Parathyroid adenoma (tissue), 2 donors: ENCODE results near the gene KYNU.

ENCODE experiments used
- H2AFZ ChIP-seq: fragments of 300-600 bp; sonication (generic); one replicate; pipeline ENCODE4 v1.7.0; 2017; ENCODE audit warnings: antibody characterized with exemption, mild to moderate bottlenecking
- H3K27ac ChIP-seq: fragments of 300-600 bp; sonication (generic); one replicate; pipeline ENCODE4 v1.7.0; 2017
- H3K27me3 ChIP-seq: fragments of 300-600 bp; sonication (generic); one replicate; pipeline ENCODE4 v1.7.0; 2017; ENCODE audit warnings: low read length; ENCODE audit not compliant: control insufficient read depth, insufficient read depth
- H3K36me3 ChIP-seq: fragments of 300-600 bp; sonication (generic); one replicate; pipeline ENCODE4 v1.7.0; 2017; ENCODE audit warnings: low read length; ENCODE audit not compliant: control insufficient read depth, insufficient read depth
- H3K4me1 ChIP-seq: fragments of 300-600 bp; sonication (generic); one replicate; pipeline ENCODE4 v1.7.0; 2017; ENCODE audit warnings: control low read depth
- H3K4me2 ChIP-seq: fragments of 300-600 bp; sonication (generic); one replicate; pipeline ENCODE4 v1.7.0; 2017; ENCODE audit warnings: low read length
- H3K4me3 ChIP-seq: fragments of 300-600 bp; sonication (generic); one replicate; pipeline ENCODE4 v1.7.0; 2017; ENCODE audit warnings: low read depth, low read length
- H3K79me2 ChIP-seq: fragments of 300-600 bp; sonication (generic); one replicate; pipeline ENCODE4 v1.7.0; 2017; ENCODE audit warnings: control low read depth
- H3K9ac ChIP-seq: fragments of 300-600 bp; sonication (generic); one replicate; pipeline ENCODE4 v1.7.0; 2017; ENCODE audit warnings: mild to moderate bottlenecking
- H3K9me3 ChIP-seq: fragments of 300-600 bp; sonication (generic); one replicate; pipeline ENCODE4 v1.7.0; 2017; ENCODE audit warnings: low read length; ENCODE audit not compliant: control insufficient read depth
- TF ChIP-seq, protein P1 (sequence below): fragments of 300-600 bp; sonication (generic); IDR thresholded peaks from one replicate; pipeline ENCODE4 v1.7.0; 2017; ENCODE audit warnings: antibody characterized with exemption, mild to moderate bottlenecking
- donor health status: primary hyperparathyroidism.

Gene KYNU

DNA sequence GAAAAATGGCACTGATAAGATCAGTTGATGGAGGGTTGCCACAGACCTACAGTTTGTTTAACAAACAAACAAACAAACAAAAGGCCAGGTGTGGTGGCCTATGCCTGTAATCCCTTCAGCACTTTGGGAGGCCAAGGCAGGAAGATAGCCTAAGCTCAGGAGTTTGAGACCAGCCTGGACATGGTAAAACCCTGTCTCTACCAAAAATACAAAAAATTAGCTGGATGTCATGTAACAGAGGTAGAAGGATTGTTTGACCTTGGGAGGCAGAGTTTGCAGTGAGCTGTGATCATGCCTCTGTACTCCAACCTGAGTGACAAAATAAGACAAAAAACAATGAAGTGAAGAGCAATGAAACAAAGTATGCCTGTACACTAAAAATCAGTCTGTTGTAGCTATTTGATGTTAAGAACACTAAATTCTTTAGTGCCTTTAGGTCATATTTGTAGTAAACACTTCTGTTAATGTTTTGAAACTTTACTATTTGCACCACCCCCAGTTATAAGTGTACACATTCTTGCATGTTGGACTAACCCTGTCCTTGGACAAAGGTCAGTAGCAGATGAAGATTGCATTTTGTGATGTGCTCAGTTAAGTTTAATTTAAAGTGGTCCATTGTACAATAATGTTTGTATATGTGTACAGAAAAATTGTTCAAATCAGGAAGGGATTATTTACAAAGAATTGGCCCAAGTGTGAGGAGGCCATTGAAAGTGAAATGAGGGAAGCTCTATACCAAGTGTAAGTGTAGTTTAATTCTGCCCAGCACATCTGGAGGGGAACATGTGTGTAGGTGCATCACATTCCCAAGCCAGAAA, 73.9 kb downstream of the KYNU start:
- Histone ChIP-seq H3K4me1 (no peaks in the 10 kb centered on the region), H3K4me2 (no peak overlapping the region), H3K79me2 (no peaks in the 10 kb centered on the region), H3K9ac (no peak overlapping the region), H3K27ac (no peak overlapping the region), H3K9me3 (no peaks in the 10 kb centered on the region), H3K36me3 (no peaks in the 10 kb centered on the region), H2AFZ (no peak overlapping the region), H3K4me3 (no peak overlapping the region), H3K27me3 (no peaks in the 10 kb centered on the region)
- TF ChIP-seq, protein P1, sequence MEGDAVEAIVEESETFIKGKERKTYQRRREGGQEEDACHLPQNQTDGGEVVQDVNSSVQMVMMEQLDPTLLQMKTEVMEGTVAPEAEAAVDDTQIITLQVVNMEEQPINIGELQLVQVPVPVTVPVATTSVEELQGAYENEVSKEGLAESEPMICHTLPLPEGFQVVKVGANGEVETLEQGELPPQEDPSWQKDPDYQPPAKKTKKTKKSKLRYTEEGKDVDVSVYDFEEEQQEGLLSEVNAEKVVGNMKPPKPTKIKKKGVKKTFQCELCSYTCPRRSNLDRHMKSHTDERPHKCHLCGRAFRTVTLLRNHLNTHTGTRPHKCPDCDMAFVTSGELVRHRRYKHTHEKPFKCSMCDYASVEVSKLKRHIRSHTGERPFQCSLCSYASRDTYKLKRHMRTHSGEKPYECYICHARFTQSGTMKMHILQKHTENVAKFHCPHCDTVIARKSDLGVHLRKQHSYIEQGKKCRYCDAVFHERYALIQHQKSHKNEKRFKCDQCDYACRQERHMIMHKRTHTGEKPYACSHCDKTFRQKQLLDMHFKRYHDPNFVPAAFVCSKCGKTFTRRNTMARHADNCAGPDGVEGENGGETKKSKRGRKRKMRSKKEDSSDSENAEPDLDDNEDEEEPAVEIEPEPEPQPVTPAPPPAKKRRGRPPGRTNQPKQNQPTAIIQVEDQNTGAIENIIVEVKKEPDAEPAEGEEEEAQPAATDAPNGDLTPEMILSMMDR: no peak

DNA sequence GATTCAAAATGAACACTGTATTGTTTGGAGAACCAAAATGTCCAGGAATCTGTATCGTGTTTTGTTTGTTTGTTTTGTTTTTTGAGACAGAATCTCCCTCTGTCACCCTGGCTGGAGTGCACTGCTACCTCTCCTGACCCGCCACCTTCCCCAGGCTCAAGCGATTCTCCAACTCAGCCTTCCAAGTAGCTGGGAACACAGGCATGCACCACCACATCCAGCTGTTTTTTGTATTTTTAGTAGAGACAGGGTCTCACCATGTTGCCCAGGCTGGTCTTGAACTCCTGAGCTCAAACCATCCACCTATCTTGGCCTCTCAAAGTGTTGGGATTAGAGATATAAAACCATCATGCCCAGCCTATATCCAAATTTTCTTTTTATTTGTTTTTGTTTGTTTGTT, 74.6 kb downstream of the KYNU start:
- H3K36me3 ChIP-seq: no peaks in the 10 kb centered on the region
- H3K4me1 ChIP-seq: no peaks in the 10 kb centered on the region
- no peaks in the 10 kb centered on the region for H3K9me3 ChIP-seq
- TF ChIP-seq, protein P1: no peak
- no peak overlapping the region for H3K27ac ChIP-seq
- H3K4me3 ChIP-seq: no peak overlapping the region
- no peak overlapping the region for H3K4me2 ChIP-seq
- H2AFZ ChIP-seq: no peak overlapping the region
- no peaks in the 10 kb centered on the region for H3K79me2 ChIP-seq
- no peak overlapping the region for H3K9ac ChIP-seq
- no peaks in the 10 kb centered on the region for H3K27me3 ChIP-seq

DNA sequence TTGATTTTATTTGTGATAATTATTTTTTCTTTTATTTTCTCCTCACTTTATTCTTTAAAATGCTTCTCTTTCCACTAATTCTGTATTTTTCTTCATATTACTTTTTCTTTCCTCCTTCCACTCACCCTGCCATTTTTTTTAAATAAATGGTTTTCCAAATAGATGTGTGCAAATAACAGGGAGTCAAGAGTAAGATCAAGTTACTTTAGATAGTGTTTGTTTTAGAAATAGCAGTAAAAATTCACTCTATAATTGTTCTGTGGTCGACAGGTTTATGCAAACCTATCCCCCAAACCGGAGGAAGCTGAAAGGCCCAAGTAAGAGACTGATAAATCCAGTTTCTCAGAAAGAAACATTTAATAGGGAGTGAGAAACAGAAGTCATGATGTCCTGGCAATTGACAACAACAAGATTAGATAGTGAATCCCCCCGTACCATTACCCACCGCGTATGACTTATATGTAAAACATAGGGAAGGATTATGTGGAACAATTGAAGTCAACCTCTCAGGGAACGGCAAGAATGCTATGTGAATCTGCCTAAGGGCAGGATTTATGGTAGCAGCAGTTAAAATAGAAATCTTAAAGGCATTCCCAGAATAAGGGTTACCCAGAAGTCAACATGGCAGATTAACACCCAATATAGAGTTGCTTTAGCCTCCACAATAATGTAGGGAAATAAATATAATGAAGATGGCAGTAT, 75.5 kb downstream of the KYNU start:
- Histone ChIP-seq H3K27ac (no peak overlapping the region), H3K4me2 (no peak overlapping the region), H3K36me3 (no peaks in the 10 kb centered on the region), H3K27me3 (no peaks in the 10 kb centered on the region), H3K4me1 (no peaks in the 10 kb centered on the region), H3K4me3 (no peak overlapping the region), H3K79me2 (no peaks in the 10 kb centered on the region), H3K9me3 (no peaks in the 10 kb centered on the region), H2AFZ (no peak overlapping the region), H3K9ac (no peak overlapping the region)
- TF ChIP-seq, protein P1: no peak

DNA sequence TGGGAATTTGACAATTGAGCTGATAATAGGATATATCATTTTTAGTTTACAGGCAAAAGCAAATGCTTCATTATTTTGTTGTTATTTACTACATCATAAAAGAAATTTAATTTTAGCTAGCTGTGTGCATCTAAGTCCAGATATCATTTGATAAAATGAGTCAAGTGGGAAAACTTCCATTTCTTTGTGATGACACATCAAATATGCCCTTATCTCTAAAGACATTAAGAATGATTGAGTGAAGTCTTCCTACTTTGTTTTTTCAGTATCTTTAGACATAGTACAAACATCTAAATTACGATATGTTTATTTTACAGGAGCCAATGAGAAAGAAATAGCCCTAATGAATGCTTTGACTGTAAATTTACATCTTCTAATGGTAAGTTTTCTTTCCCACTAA, 77.0 kb downstream of the KYNU start:
- no peak overlapping the region for H3K27ac ChIP-seq

More for the DNA sequence above, 77.0 kb downstream of the KYNU start:
- H3K9me3 ChIP-seq: no peaks in the 10 kb centered on the region
- no peaks in the 10 kb centered on the region for H3K79me2 ChIP-seq
- no peak overlapping the region for H3K4me3 ChIP-seq
- TF ChIP-seq, protein P1: no peak
- H2AFZ ChIP-seq: no peak overlapping the region
- no peak overlapping the region for H3K9ac ChIP-seq
- no peak overlapping the region for H3K4me2 ChIP-seq
- no peaks in the 10 kb centered on the region for H3K36me3 ChIP-seq
- H3K4me1 ChIP-seq: no peaks in the 10 kb centered on the region
- no peaks in the 10 kb centered on the region for H3K27me3 ChIP-seq
